Smooth muscle cell (in vitro differentiated cells): ENCODE measurements around the gene PABPN1L. TPM values are rescaled to one million over a fixed set of nuclear protein-coding genes. Genes with fewer than 3 reads are reported as not detected.

ENCODE experiments used
- DNase-seq: peaks from one replicate; lab custom pipeline; 2025; ENCODE audit not compliant: unreplicated experiment; lab: John Stamatoyannopoulos, UW
- H2AFZ ChIP-seq: fragments of 200-600 bp; sonication (generic); 2 replicates; pipeline ENCODE4 v1.6.0; 2016; ENCODE audit warnings: antibody characterized with exemption, low read depth, mild to moderate bottlenecking
- H3F3A ChIP-seq: fragments of 200-600 bp; sonication (generic); 2 replicates; pipeline ENCODE4 v1.6.0; 2017; ENCODE audit warnings: antibody characterized with exemption, low read depth
- H3K27ac ChIP-seq: fragments of 200-600 bp; sonication (generic); 2 replicates; pipeline ENCODE4 v1.5.1; 2016; ENCODE audit warnings: low read depth, mild to moderate bottlenecking
- H3K27me3 ChIP-seq: fragments of 200-600 bp; sonication (generic); 2 replicates; pipeline ENCODE4 v1.6.1; 2016; ENCODE audit warnings: low read depth, mild to moderate bottlenecking
- H3K36me3 ChIP-seq: fragments of 200-600 bp; sonication (generic); 2 replicates; pipeline ENCODE4 v1.5.1; 2016; ENCODE audit warnings: low read depth
- H3K4me1 ChIP-seq: fragments of 200-600 bp; sonication (generic); 2 replicates; pipeline ENCODE4 v1.5.1; 2016; ENCODE audit warnings: low read depth
- H3K4me2 ChIP-seq: fragments of 200-600 bp; sonication (generic); 2 replicates; pipeline ENCODE4 v1.6.0; 2016; ENCODE audit warnings: mild to moderate bottlenecking
- H3K4me3 ChIP-seq: fragments of 200-600 bp; sonication (generic); 2 replicates; pipeline ENCODE4 v1.5.1; 2016; ENCODE audit warnings: mild to moderate bottlenecking
- H3K79me2 ChIP-seq: fragments of 200-600 bp; sonication (generic); 2 replicates; pipeline ENCODE4 v1.6.0; 2016; ENCODE audit warnings: low read depth, mild to moderate bottlenecking
- H3K9ac ChIP-seq: fragments of 200-600 bp; sonication (generic); 2 replicates; pipeline ENCODE4 v1.6.0; 2016; ENCODE audit warnings: low read depth
- H3K9me3 ChIP-seq: fragments of 200-600 bp; sonication (generic); replicated peaks from 2 replicates; pipeline ENCODE4 v1.5.1; 2016; ENCODE audit warnings: low read depth
- H4K20me1 ChIP-seq: fragments of 200-600 bp; sonication (generic); 2 replicates; pipeline ENCODE4 v1.6.0; 2016; ENCODE audit warnings: low read depth
- CTCF ChIP-seq: fragments of 200-600 bp; sonication (generic); IDR thresholded peaks from 2 replicates; pipeline ENCODE4 v1.5.1; 2017; ENCODE audit warnings: borderline replicate concordance, mild to moderate bottlenecking, antibody characterized with exemption; ENCODE audit not compliant: insufficient read depth, poor library complexity, severe bottlenecking
- WGBS: methylation state at CpG from one replicate; pipeline ENCODE4 v1.1.7; 2016; ENCODE audit warnings: low lambda C conversion rate; 5-methylcytosine and 5-hydroxymethylcytosine counted together
- polyA plus RNA-seq: library from polyadenylated mRNA; unstranded; fragments of >200 nt; fragmentation: Nextera tagmentation; extraction: Ambion mirVana; gene quantifications from 2 replicates; pipeline ENCODE4 v1.2.1, GENCODE V29; 2016
- total RNA-seq: library from RNA; depleted of rRNA; stranded (reverse); fragments of >200 nt; gene quantifications from 2 replicates; pipeline ENCODE4 v1.2.3, GENCODE V29; 2014

Gene PABPN1L
- total and polyA plus RNA-seq, 2 experiments from 2014 or later = not detected

GRCh38 chr16:88855736-88856121 lies 10.7 kb downstream of the PABPN1L start:
- peaks cover 29% of the 10 kb centered on the region for H4K20me1 ChIP-seq
- H3K36me3 ChIP-seq = no peaks in the 10 kb centered on the region
- no peaks in the 10 kb centered on the region for H3K9me3 ChIP-seq
- no peak overlapping the region for H3K27ac ChIP-seq
- TF ChIP-seq CTCF = no peak
- no peaks in the 10 kb centered on the region for H3K27me3 ChIP-seq
- no peak overlapping the region for H2AFZ ChIP-seq
- 86% methylated on average over 13 of the region's 13 CpGs for WGBS
- H3K4me3 ChIP-seq = peak overlapping the region; percentile 84
- DNase-seq = no peak
- peaks cover 3% of the 10 kb centered on the region for H3K4me1 ChIP-seq
- no peak overlapping the region for H3K9ac ChIP-seq
- H3K4me2 ChIP-seq = peak overlapping the region; percentile 95
- H3K79me2 ChIP-seq = peaks cover 20% of the 10 kb centered on the region
- no peaks in the 10 kb centered on the region for H3F3A ChIP-seq

GRCh38 chr16:88855176-88855575 lies 11.3 kb downstream of the PABPN1L start:
- DNase-seq = no peak
- Histone ChIP-seq H3K9ac (no peak overlapping the region), H3K4me2 (peak overlapping the region; percentile 95), H3K36me3 (no peaks in the 10 kb centered on the region), H3K4me1 (peaks cover 3% of the 10 kb centered on the region), H4K20me1 (peaks cover 29% of the 10 kb centered on the region), H3K9me3 (no peaks in the 10 kb centered on the region), H3K27ac (no peak overlapping the region), H3K4me3 (no peak overlapping the region), H3K27me3 (no peaks in the 10 kb centered on the region), H3K79me2 (peaks cover 20% of the 10 kb centered on the region), H3F3A (no peaks in the 10 kb centered on the region), H2AFZ (no peak overlapping the region)
- no peak for TF ChIP-seq CTCF
- 95% methylated on average over 8 of the region's 8 CpGs for WGBS

GRCh38 chr16:88854306-88855111 lies 12.0 kb downstream of the PABPN1L start:
- no peak overlapping the region for H3K4me2 ChIP-seq
- H3K4me1 ChIP-seq = peaks cover 3% of the 10 kb centered on the region
- H3K36me3 ChIP-seq = no peaks in the 10 kb centered on the region
- TF ChIP-seq CTCF = no peak
- H3K9me3 ChIP-seq = no peaks in the 10 kb centered on the region
- peaks cover 33% of the 10 kb centered on the region for H4K20me1 ChIP-seq
- no peak overlapping the region for H3K9ac ChIP-seq
- peaks cover 20% of the 10 kb centered on the region for H3K79me2 ChIP-seq
- no peak overlapping the region for H3K4me3 ChIP-seq
- 87% methylated on average over 20 of the region's 20 CpGs for WGBS
- no peaks in the 10 kb centered on the region for H3K27me3 ChIP-seq
- DNase-seq = no peak
- H2AFZ ChIP-seq = no peak overlapping the region
- no peaks in the 10 kb centered on the region for H3F3A ChIP-seq
- no peak overlapping the region for H3K27ac ChIP-seq
